Measurements from ENCODE around the gene LRRN2.

Gene LRRN2

GRCh38 chr1:204650911-204651570, 34.5 kb downstream of the LRRN2 start:
- Histone ChIP-seq H3K36me3 (ENCODE audit: insufficient read depth, low read length) (no peaks in the 10 kb centered on the region), H3K4me1 (ENCODE audit: insufficient read depth, low read length) (peaks cover 6% of the 10 kb centered on the region; the same call in 1 of the 2 replicates), H3K9ac (ENCODE audit: low read depth, low read length) (no peak overlapping the region), H3K9me3 (ENCODE audit: control insufficient read depth, insufficient read depth, low read length) (no peaks in the 10 kb centered on the region)

- Histone ChIP-seq H3K36me3 (ENCODE audit: insufficient read depth, low read length) (no peaks in the 10 kb centered on the region), H3K4me1 (ENCODE audit: insufficient read depth, low read length) (peaks cover 6% of the 10 kb centered on the region; the same call in 1 of the 2 replicates), H3K9me3 (ENCODE audit: control insufficient read depth, insufficient read depth, low read length) (no peaks in the 10 kb centered on the region), H3K9ac (ENCODE audit: low read depth, low read length) (no peak overlapping the region)
These were observed 35.6 kb downstream of the LRRN2 start for GRCh38 chr1:204649721-204650521.

DNA sequence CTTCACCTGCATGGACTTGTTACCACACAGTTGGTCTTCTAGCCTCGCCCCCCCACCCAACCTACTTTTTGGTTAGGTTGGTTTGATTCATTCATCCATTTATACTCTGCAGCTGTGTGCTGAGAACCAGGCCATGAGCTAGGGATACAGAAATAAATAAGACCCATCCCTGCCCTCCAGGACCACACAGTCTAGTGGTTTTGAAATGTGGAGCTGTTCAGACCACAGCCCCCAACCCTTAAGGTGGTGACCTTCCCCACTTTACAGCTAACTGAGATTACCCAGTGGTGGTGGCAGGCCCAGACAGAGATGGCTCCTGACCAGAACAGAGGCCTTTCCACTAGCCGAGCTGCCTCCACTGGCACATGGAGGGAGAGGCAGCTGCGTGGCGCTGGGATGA, 37.0 kb downstream of the LRRN2 start:
- H3K36me3 ChIP-seq (ENCODE audit: insufficient read depth, low read length) = no peaks in the 10 kb centered on the region
- H3K4me1 ChIP-seq (ENCODE audit: insufficient read depth, low read length) = peaks cover 6% of the 10 kb centered on the region; the same call in 1 of the 2 replicates
- no peaks in the 10 kb centered on the region for H3K9me3 ChIP-seq (ENCODE audit: control insufficient read depth, insufficient read depth, low read length)
- H3K9ac ChIP-seq (ENCODE audit: low read depth, low read length) = no peak overlapping the region

DNA sequence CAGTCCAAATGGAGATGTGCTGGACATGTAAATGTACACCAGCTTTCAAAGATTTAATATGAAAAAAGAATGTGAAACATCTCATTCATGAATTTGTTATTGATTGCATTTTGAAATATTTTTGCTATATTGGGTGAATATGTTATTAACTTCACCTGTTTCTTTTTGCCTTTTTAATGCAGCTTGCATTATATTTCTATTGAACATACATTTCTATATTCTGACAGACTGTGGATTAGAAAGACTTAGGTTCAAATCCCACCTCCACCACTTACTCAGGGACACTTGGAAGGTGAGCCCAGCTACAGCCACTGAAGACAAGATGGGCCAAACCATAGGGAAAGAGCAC, 37.8 kb downstream of the LRRN2 start:
- Histone ChIP-seq H3K9ac (ENCODE audit: low read depth, low read length) (no peak overlapping the region), H3K4me1 (ENCODE audit: insufficient read depth, low read length) (peaks cover 6% of the 10 kb centered on the region; the same call in 1 of the 2 replicates), H3K9me3 (ENCODE audit: control insufficient read depth, insufficient read depth, low read length) (no peaks in the 10 kb centered on the region), H3K36me3 (ENCODE audit: insufficient read depth, low read length) (no peaks in the 10 kb centered on the region)

- peaks cover 6% of the 10 kb centered on the region; the same call in 1 of the 2 replicates for H3K4me1 ChIP-seq (ENCODE audit: insufficient read depth, low read length)
- no peaks in the 10 kb centered on the region for H3K36me3 ChIP-seq (ENCODE audit: insufficient read depth, low read length)
- no peak overlapping the region for H3K9ac ChIP-seq (ENCODE audit: low read depth, low read length)
- no peaks in the 10 kb centered on the region for H3K9me3 ChIP-seq (ENCODE audit: control insufficient read depth, insufficient read depth, low read length)
These were observed 38.3 kb downstream of the LRRN2 start for GRCh38 chr1:204647114-204647804.

DNA sequence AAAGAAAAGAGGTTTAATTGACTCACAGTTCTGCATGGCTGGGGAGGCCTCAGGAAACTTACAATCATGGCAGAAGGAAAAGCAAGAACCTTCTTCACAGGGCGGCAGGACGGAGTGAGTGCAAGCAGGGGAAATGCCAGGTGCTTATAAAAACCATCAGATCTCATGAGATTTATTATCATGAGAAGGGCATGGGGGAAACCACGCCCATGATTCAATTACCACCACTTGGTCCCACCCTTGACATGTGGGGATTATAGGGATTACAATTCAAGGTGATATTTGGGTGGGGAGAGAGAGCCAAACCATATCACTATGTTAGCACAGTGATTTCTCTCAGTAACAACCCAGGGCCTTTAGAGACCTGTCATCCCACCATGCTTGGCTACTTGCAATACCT, 39.9 kb downstream of the LRRN2 start:
- no peaks in the 10 kb centered on the region for H3K36me3 ChIP-seq (ENCODE audit: insufficient read depth, low read length)
- peaks cover 6% of the 10 kb centered on the region; the same call in 1 of the 2 replicates for H3K4me1 ChIP-seq (ENCODE audit: insufficient read depth, low read length)
- H3K9me3 ChIP-seq (ENCODE audit: control insufficient read depth, insufficient read depth, low read length) = no peaks in the 10 kb centered on the region
- H3K9ac ChIP-seq (ENCODE audit: low read depth, low read length) = no peak overlapping the region

DNA sequence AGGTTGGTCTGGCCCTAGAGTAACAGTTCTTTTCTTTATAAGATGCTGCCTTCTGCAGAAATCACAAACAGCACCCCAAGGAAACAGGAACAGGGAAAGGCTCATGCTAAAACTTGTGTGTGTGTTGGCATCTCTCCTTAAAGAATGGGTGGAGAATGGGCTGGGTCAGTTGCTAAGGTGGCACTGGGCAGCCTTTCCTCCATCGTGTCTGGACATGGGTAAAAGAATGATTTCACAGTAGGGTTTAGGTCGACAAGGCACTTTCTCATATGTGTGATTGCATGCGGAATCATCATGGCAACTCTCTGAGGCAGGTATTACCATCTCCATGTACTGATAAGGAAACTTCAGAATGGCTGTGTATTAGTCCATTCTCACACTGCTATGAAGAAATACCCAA, 40.3 kb downstream of the LRRN2 start:
- H3K36me3 ChIP-seq (ENCODE audit: insufficient read depth, low read length) = no peaks in the 10 kb centered on the region
- H3K9me3 ChIP-seq (ENCODE audit: control insufficient read depth, insufficient read depth, low read length) = no peaks in the 10 kb centered on the region
- H3K4me1 ChIP-seq (ENCODE audit: insufficient read depth, low read length) = peaks cover 6% of the 10 kb centered on the region; the same call in 1 of the 2 replicates
- H3K9ac ChIP-seq (ENCODE audit: low read depth, low read length) = no peak overlapping the region

GRCh38 chr1:204643503-204643902, 42.0 kb downstream of the LRRN2 start:
- Histone ChIP-seq H3K4me1 (ENCODE audit: insufficient read depth, low read length) (peaks cover 6% of the 10 kb centered on the region; the same call in 1 of the 2 replicates), H3K9ac (ENCODE audit: low read depth, low read length) (no peak overlapping the region), H3K36me3 (ENCODE audit: insufficient read depth, low read length) (no peaks in the 10 kb centered on the region), H3K9me3 (ENCODE audit: control insufficient read depth, insufficient read depth, low read length) (no peaks in the 10 kb centered on the region)

DNA sequence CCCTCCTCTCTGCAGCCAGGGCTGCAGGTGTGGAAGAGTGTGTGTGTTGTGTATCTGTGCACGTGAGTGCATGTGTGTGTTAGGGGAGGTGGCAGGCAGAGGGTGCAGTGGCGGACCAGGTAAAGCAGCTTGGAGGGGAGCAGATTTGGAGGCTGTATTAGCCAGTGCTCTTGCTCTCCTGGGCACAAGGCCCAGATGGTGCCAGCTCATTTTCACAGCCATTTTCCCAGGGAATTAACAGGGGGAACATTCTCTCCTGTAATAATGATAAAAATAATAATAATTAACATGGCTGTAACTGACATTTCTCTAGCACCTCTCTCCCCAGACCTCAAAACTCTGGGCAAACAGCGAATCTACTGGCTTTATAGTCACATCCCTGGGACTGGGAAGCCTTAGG, 43.6 kb downstream of the LRRN2 start:
- Histone ChIP-seq H3K36me3 (ENCODE audit: insufficient read depth, low read length) (no peaks in the 10 kb centered on the region), H3K4me1 (ENCODE audit: insufficient read depth, low read length) (0 out of 2 replicates have a peak, but pooled peaks cover 3% of the 10 kb centered on the region), H3K9me3 (ENCODE audit: control insufficient read depth, insufficient read depth, low read length) (no peaks in the 10 kb centered on the region), H3K9ac (ENCODE audit: low read depth, low read length) (no peak overlapping the region)

DNA sequence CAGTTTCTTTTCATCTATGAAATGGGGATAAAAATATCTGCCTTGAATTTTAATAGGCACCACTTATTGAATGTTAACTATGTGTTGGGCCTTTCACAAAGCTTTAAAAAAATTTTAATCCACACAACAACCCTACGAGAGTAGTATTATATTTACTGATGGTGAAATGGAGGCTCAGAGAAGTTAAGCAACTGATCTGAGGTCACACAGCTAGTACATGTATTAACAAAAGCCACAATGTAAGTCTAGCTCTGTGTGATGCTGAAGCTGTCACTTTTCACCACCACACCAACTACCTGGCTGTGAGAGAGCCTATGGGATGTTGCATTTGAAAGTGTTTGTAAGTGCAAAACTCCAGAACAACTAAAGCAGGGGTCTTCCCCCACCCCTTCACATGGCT, 44.1 kb downstream of the LRRN2 start:
- no peaks in the 10 kb centered on the region for H3K9me3 ChIP-seq (ENCODE audit: control insufficient read depth, insufficient read depth, low read length)
- H3K4me1 ChIP-seq (ENCODE audit: insufficient read depth, low read length) = 0 out of 2 replicates have a peak, but pooled peaks cover 3% of the 10 kb centered on the region
- no peaks in the 10 kb centered on the region for H3K36me3 ChIP-seq (ENCODE audit: insufficient read depth, low read length)
- H3K9ac ChIP-seq (ENCODE audit: low read depth, low read length) = no peak overlapping the region

DNA sequence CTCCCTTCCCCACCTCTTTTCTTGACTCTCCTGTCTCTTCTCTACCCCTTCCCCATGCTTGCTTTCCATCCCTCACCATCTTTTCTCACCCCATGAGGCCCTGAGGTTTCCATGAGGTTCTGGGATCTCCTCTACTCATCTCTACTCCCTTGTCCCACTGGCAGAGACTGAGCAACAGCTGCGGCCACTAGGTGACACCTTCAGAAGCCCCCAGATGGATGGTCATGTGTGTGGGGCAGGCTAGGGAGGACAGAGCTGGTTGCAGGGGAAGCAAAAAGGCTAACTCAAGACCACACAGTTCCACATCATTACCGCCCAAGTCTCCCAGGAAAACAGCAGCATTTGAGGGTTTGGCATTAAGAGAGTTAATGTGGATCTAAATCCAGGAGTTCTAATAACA, 45.0 kb downstream of the LRRN2 start:
- 0 out of 2 replicates have a peak, but pooled peaks cover 3% of the 10 kb centered on the region for H3K4me1 ChIP-seq (ENCODE audit: insufficient read depth, low read length)
- H3K36me3 ChIP-seq (ENCODE audit: insufficient read depth, low read length) = no peaks in the 10 kb centered on the region
- no peaks in the 10 kb centered on the region for H3K9me3 ChIP-seq (ENCODE audit: control insufficient read depth, insufficient read depth, low read length)
- H3K9ac ChIP-seq (ENCODE audit: low read depth, low read length) = no peak overlapping the region

- Histone ChIP-seq H3K36me3 (ENCODE audit: insufficient read depth, low read length) (no peaks in the 10 kb centered on the region), H3K4me1 (ENCODE audit: insufficient read depth, low read length) (0 out of 2 replicates have a peak, but pooled peaks cover 3% of the 10 kb centered on the region), H3K9ac (ENCODE audit: low read depth, low read length) (no peak overlapping the region), H3K9me3 (ENCODE audit: control insufficient read depth, insufficient read depth, low read length) (no peaks in the 10 kb centered on the region)
These were observed 51.2 kb downstream of the LRRN2 start for GRCh38 chr1:204634260-204634910.

GRCh38 chr1:204633665-204634064, 51.9 kb downstream of the LRRN2 start:
- Histone ChIP-seq H3K36me3 (ENCODE audit: insufficient read depth, low read length) (no peaks in the 10 kb centered on the region), H3K9ac (ENCODE audit: low read depth, low read length) (no peak overlapping the region)

More at GRCh38 chr1:204633665-204634064, 51.9 kb downstream of the LRRN2 start:
- Histone ChIP-seq H3K4me1 (ENCODE audit: insufficient read depth, low read length) (0 out of 2 replicates have a peak, but pooled peaks cover 3% of the 10 kb centered on the region), H3K9me3 (ENCODE audit: control insufficient read depth, insufficient read depth, low read length) (peaks cover 2% of the 10 kb centered on the region; the same call in 1 of the 2 replicates)
